Osteoblast (primary cell): ENCODE results near the gene TMEM247. TPM values are rescaled to one million over a fixed set of nuclear protein-coding genes. Genes with fewer than 3 reads are reported as not detected.

Experiments used
- DNase-seq: peaks from one replicate; pipeline ENCODE4 v3.0.0; 2011; ENCODE audit warnings: low spot score, mixed read lengths; ENCODE audit not compliant: insufficient read length; ENCODE audit errors: missing footprints
- H2AFZ ChIP-seq: 2 replicates; pipeline ENCODE4 v1.6.0; 2011; ENCODE audit warnings: mild to moderate bottlenecking, low read length
- H3K27ac ChIP-seq: 2 replicates; pipeline ENCODE4 v1.5.1; 2011; ENCODE audit warnings: mild to moderate bottlenecking, low read depth, low read length, moderate library complexity
- H3K27me3 ChIP-seq: 2 replicates; pipeline ENCODE4 v1.6.0; 2012; ENCODE audit warnings: mild to moderate bottlenecking, control low read depth, inconsistent platforms, low read length, moderate library complexity; ENCODE audit not compliant: insufficient read depth
- H3K36me3 ChIP-seq: 2 replicates; pipeline ENCODE4 v1.5.1; 2011; ENCODE audit warnings: mild to moderate bottlenecking, low read length, control low read depth, moderate library complexity; ENCODE audit not compliant: insufficient read depth
- H3K4me1 ChIP-seq: 2 replicates; pipeline ENCODE4 v1.5.1; 2011; ENCODE audit warnings: mild to moderate bottlenecking, low read length, control low read depth, moderate library complexity; ENCODE audit not compliant: insufficient read depth
- H3K4me2 ChIP-seq: 2 replicates; pipeline ENCODE4 v1.6.0; 2011; ENCODE audit warnings: mild to moderate bottlenecking, low read length; ENCODE audit not compliant: insufficient read depth
- H3K4me3 ChIP-seq: fragments of 200-600 bp; sonication (generic); 3 replicates; pipeline ENCODE4 v1.5.1; 2012; ENCODE audit warnings: mild to moderate bottlenecking, low read length, inconsistent platforms; ENCODE audit not compliant: insufficient read depth
- H3K79me2 ChIP-seq: 2 replicates; pipeline ENCODE4 v1.6.0; 2012; ENCODE audit warnings: mild to moderate bottlenecking, low read length, control low read depth, inconsistent platforms; ENCODE audit not compliant: insufficient read depth
- H3K9me3 ChIP-seq: 2 replicates; pipeline ENCODE4 v1.5.1; 2011; ENCODE audit warnings: low read depth, low read length, control low read depth
- H4K20me1 ChIP-seq: 2 replicates; pipeline ENCODE4 v1.6.0; 2012; ENCODE audit warnings: mild to moderate bottlenecking, low read length, control low read depth; ENCODE audit not compliant: insufficient read depth
- CTCF ChIP-seq: IDR thresholded peaks from 2 replicates; pipeline ENCODE4 v1.5.1; 2011; ENCODE audit warnings: mild to moderate bottlenecking, low read depth, low read length, moderate library complexity; ENCODE audit errors: extremely low read depth
- total RNA-seq: library from RNA; depleted of rRNA; stranded (reverse); fragments of >200 nt; gene quantifications from 2 replicates; pipeline ENCODE4 v1.2.3, GENCODE V29; 2012

The TMEM247 gene
- total RNA-seq, 1 donor = not detected

GRCh38 chr2:46456789-46457188 is 22.6 kb upstream of the TMEM247 start:
- Histone ChIP-seq H3K27me3 (no peaks in the 10 kb centered on the region), H4K20me1 (no peaks in the 10 kb centered on the region), H3K27ac (no peak overlapping the region), H3K36me3 (no peaks in the 10 kb centered on the region), H3K4me1 (peaks cover 6% of the 10 kb centered on the region), H2AFZ (no peak overlapping the region), H3K4me2 (no peak overlapping the region), H3K4me3 (no peak overlapping the region), H3K9me3 (no peaks in the 10 kb centered on the region), H3K79me2 (no peaks in the 10 kb centered on the region)
- no peak for TF ChIP-seq CTCF
- no peak for DNase-seq

GRCh38 chr2:46458763-46459500 is 20.4 kb upstream of the TMEM247 start:
- TF ChIP-seq CTCF = no peak
- H3K36me3 ChIP-seq = no peaks in the 10 kb centered on the region
- H3K4me1 ChIP-seq = peaks cover 21% of the 10 kb centered on the region
- no peak overlapping the region for H3K27ac ChIP-seq
- DNase-seq = no peak
- H3K4me2 ChIP-seq = no peak overlapping the region
- no peak overlapping the region for H3K4me3 ChIP-seq
- no peaks in the 10 kb centered on the region for H4K20me1 ChIP-seq
- H3K9me3 ChIP-seq = no peaks in the 10 kb centered on the region
- H3K27me3 ChIP-seq = no peaks in the 10 kb centered on the region
- H2AFZ ChIP-seq = no peak overlapping the region
- H3K79me2 ChIP-seq = no peaks in the 10 kb centered on the region

GRCh38 chr2:46459694-46460093 is 19.7 kb upstream of the TMEM247 start:
- Histone ChIP-seq H2AFZ (no peak overlapping the region), H4K20me1 (no peaks in the 10 kb centered on the region), H3K79me2 (no peaks in the 10 kb centered on the region), H3K4me1 (peaks cover 21% of the 10 kb centered on the region), H3K36me3 (no peaks in the 10 kb centered on the region), H3K4me2 (no peak overlapping the region), H3K9me3 (no peaks in the 10 kb centered on the region), H3K27ac (no peak overlapping the region), H3K27me3 (no peaks in the 10 kb centered on the region), H3K4me3 (no peak overlapping the region)
- no peak for DNase-seq
- TF ChIP-seq CTCF = no peak

GRCh38 chr2:46460241-46460921 is 19.0 kb upstream of the TMEM247 start:
- no peak for DNase-seq
- no peaks in the 10 kb centered on the region for H3K79me2 ChIP-seq
- no peak overlapping the region for H3K4me3 ChIP-seq
- H3K36me3 ChIP-seq = no peaks in the 10 kb centered on the region
- H3K9me3 ChIP-seq = no peaks in the 10 kb centered on the region
- peak overlapping the region; percentile 30 for H2AFZ ChIP-seq
- peaks cover 21% of the 10 kb centered on the region for H3K4me1 ChIP-seq
- no peak overlapping the region for H3K27ac ChIP-seq
- no peaks in the 10 kb centered on the region for H3K27me3 ChIP-seq
- no peak overlapping the region for H3K4me2 ChIP-seq
- no peak for TF ChIP-seq CTCF
- no peaks in the 10 kb centered on the region for H4K20me1 ChIP-seq
